ENCODE measurements around the gene FCHSD2.

DNA sequence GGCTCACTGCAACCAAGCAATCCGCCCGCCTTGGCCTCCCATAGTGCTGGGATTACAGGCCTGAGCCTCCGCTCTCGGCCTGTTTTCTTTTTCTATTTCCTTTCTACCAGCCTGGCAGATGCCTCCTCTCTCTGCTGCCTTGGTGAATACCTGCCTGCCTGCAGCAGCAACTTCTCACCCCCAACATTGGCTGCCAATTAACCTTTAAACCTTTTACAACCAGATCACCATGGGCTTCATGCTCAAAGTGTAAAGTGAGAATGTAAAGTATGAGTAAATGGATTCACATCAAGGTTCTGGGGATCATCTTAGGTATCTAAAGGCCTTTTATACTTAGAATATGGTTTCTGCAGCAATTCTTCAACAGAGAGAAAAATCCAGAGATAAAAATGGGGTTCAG, 13.0 kb upstream of the FCHSD2 start:
- no peak for TF ChIP-seq CTCF (IDR thresholded peaks at IDR 0.05)
- no peak for TF ChIP-seq POLR2A (IDR thresholded peaks at IDR 0.05)
